ENCODE measurements around the gene RIMBP3B. TPM values are rescaled to one million over a fixed set of nuclear protein-coding genes. Genes with fewer than 3 reads are reported as not detected.
"Not testable (repeated sequence)": the region's sequence is repeated elsewhere in the genome, so short reads cannot be mapped to it uniquely, and the experiment has no call there.

The RIMBP3B gene
- total and polyA plus RNA-seq, 2 donors (not counting 3 experiments of a cell fraction or from before 2014, with no cell fraction given) = not detected

GRCh38 chr22:21417227-21417746 lies 33.7 kb downstream of the RIMBP3B start, which contains the start of gene HIC2:
HIC2 (plus strand) TSS chr22:21417371; CDS start chr22:21442832, 25,461 bp downstream.
- H3K79me2 ChIP-seq (ENCODE audit: control insufficient read depth, insufficient read depth, low read length); H3K9me1 ChIP-seq (replicated peaks; ENCODE audit: control insufficient read depth, extremely low read depth, insufficient read depth, low read length); H4K20me1 ChIP-seq (replicated peaks; ENCODE audit: control insufficient read depth, extremely low read depth, insufficient read depth, low read length); intact Hi-C loops (cut with micrococcal nuclease); H3K27ac ChIP-seq (ENCODE audit: insufficient read depth, low read depth, low read length); H3K9me3 ChIP-seq (replicated peaks; ENCODE audit: control insufficient read depth, insufficient read depth, low read length); FAIRE-seq; DNase-seq (ENCODE audit: low read depth, low spot score); CTCF ChIA-PET; H3K27me3 ChIP-seq (ENCODE audit: control insufficient read depth in 2 of 2, insufficient read depth in 2 of 2, low read length in 2 of 2); POLR2A ChIA-PET; H3K4me2 ChIP-seq (ENCODE audit: insufficient read depth, low read length); dilution Hi-C loops (cut with MboI; ENCODE audit: extremely low pct_ligation_motif_present, low sequenced_read_pairs); H3K36me3 ChIP-seq (ENCODE audit: control insufficient read depth in 2 of 2, extremely low read depth in 1 of 2, insufficient read depth in 2 of 2, low read length in 2 of 2); H2AFZ ChIP-seq (ENCODE audit: low read depth, low read length); H3K4me1 ChIP-seq (ENCODE audit: control insufficient read depth, extremely low read depth, insufficient read depth, low read length); BruUV-seq (replicated peaks): not testable (repeated sequence)
- peak within 1 kb of the TSS in 1 of 3 experiments; percentile 33 for H3K4me3 ChIP-seq (replicated peaks in 1 of 3; ENCODE audit: insufficient read depth in 1 of 3, low read depth in 1 of 3, low read length in 3 of 3)
- H3K9ac ChIP-seq (replicated peaks; ENCODE audit: extremely low read depth, insufficient read depth, low read length) = peak within 1 kb of the TSS; percentile 16

GRCh38 chr22:21417853-21418252 lies 34.3 kb downstream of the RIMBP3B start:
- H3K9ac ChIP-seq (replicated peaks; ENCODE audit: extremely low read depth, insufficient read depth, low read length) = peak overlapping the region; percentile 16
- H3K79me2 ChIP-seq (ENCODE audit: control insufficient read depth, insufficient read depth, low read length); H3K27ac ChIP-seq (ENCODE audit: insufficient read depth, low read depth, low read length); H2AFZ ChIP-seq (ENCODE audit: low read depth, low read length); POLR2A ChIA-PET; H3K4me1 ChIP-seq (ENCODE audit: control insufficient read depth, extremely low read depth, insufficient read depth, low read length); H4K20me1 ChIP-seq (replicated peaks; ENCODE audit: control insufficient read depth, extremely low read depth, insufficient read depth, low read length); H3K4me2 ChIP-seq (ENCODE audit: insufficient read depth, low read length); H3K9me3 ChIP-seq (replicated peaks; ENCODE audit: control insufficient read depth, insufficient read depth, low read length); dilution Hi-C loops (cut with MboI; ENCODE audit: extremely low pct_ligation_motif_present, low sequenced_read_pairs); H3K9me1 ChIP-seq (replicated peaks; ENCODE audit: control insufficient read depth, extremely low read depth, insufficient read depth, low read length); H3K27me3 ChIP-seq (ENCODE audit: control insufficient read depth in 2 of 2, insufficient read depth in 2 of 2, low read length in 2 of 2); BruUV-seq (replicated peaks); H3K36me3 ChIP-seq (ENCODE audit: control insufficient read depth in 2 of 2, extremely low read depth in 1 of 2, insufficient read depth in 2 of 2, low read length in 2 of 2); DNase-seq (ENCODE audit: low read depth, low spot score); CTCF ChIA-PET; intact Hi-C loops (cut with micrococcal nuclease): not testable (repeated sequence)
- H3K4me3 ChIP-seq (replicated peaks in 1 of 3; ENCODE audit: insufficient read depth in 1 of 3, low read depth in 1 of 3, low read length in 3 of 3) = peak overlapping the region in 1 of 3 experiments; percentile 33
- peak; percentile 59 for FAIRE-seq

GRCh38 chr22:21418974-21419638 lies 35.6 kb downstream of the RIMBP3B start:
- H3K9ac ChIP-seq (replicated peaks; ENCODE audit: extremely low read depth, insufficient read depth, low read length); FAIRE-seq; H3K4me3 ChIP-seq (replicated peaks in 1 of 3; ENCODE audit: insufficient read depth in 1 of 3, low read depth in 1 of 3, low read length in 3 of 3); CTCF ChIA-PET; H3K9me3 ChIP-seq (replicated peaks; ENCODE audit: control insufficient read depth, insufficient read depth, low read length); H4K20me1 ChIP-seq (replicated peaks; ENCODE audit: control insufficient read depth, extremely low read depth, insufficient read depth, low read length); H3K9me1 ChIP-seq (replicated peaks; ENCODE audit: control insufficient read depth, extremely low read depth, insufficient read depth, low read length); H2AFZ ChIP-seq (ENCODE audit: low read depth, low read length); H3K27ac ChIP-seq (ENCODE audit: insufficient read depth, low read depth, low read length); H3K4me2 ChIP-seq (ENCODE audit: insufficient read depth, low read length); POLR2A ChIA-PET; intact Hi-C loops (cut with micrococcal nuclease); dilution Hi-C loops (cut with MboI; ENCODE audit: extremely low pct_ligation_motif_present, low sequenced_read_pairs); H3K79me2 ChIP-seq (ENCODE audit: control insufficient read depth, insufficient read depth, low read length); H3K4me1 ChIP-seq (ENCODE audit: control insufficient read depth, extremely low read depth, insufficient read depth, low read length); BruUV-seq (replicated peaks); DNase-seq (ENCODE audit: low read depth, low spot score); H3K36me3 ChIP-seq (ENCODE audit: control insufficient read depth in 2 of 2, extremely low read depth in 1 of 2, insufficient read depth in 2 of 2, low read length in 2 of 2); H3K27me3 ChIP-seq (ENCODE audit: control insufficient read depth in 2 of 2, insufficient read depth in 2 of 2, low read length in 2 of 2): not testable (repeated sequence)

- POLR2A ChIA-PET; FAIRE-seq; H3K4me1 ChIP-seq (ENCODE audit: control insufficient read depth, extremely low read depth, insufficient read depth, low read length); dilution Hi-C loops (cut with MboI; ENCODE audit: extremely low pct_ligation_motif_present, low sequenced_read_pairs); CTCF ChIA-PET; H3K9me3 ChIP-seq (replicated peaks; ENCODE audit: control insufficient read depth, insufficient read depth, low read length); H3K9me1 ChIP-seq (replicated peaks; ENCODE audit: control insufficient read depth, extremely low read depth, insufficient read depth, low read length); H3K4me2 ChIP-seq (ENCODE audit: insufficient read depth, low read length); BruUV-seq (replicated peaks); DNase-seq (ENCODE audit: low read depth, low spot score); H3K79me2 ChIP-seq (ENCODE audit: control insufficient read depth, insufficient read depth, low read length); H3K36me3 ChIP-seq (ENCODE audit: control insufficient read depth in 2 of 2, extremely low read depth in 1 of 2, insufficient read depth in 2 of 2, low read length in 2 of 2); H4K20me1 ChIP-seq (replicated peaks; ENCODE audit: control insufficient read depth, extremely low read depth, insufficient read depth, low read length); intact Hi-C loops (cut with micrococcal nuclease); H3K9ac ChIP-seq (replicated peaks; ENCODE audit: extremely low read depth, insufficient read depth, low read length); H3K27me3 ChIP-seq (ENCODE audit: control insufficient read depth in 2 of 2, insufficient read depth in 2 of 2, low read length in 2 of 2); H2AFZ ChIP-seq (ENCODE audit: low read depth, low read length); H3K4me3 ChIP-seq (replicated peaks in 1 of 3; ENCODE audit: insufficient read depth in 1 of 3, low read depth in 1 of 3, low read length in 3 of 3); H3K27ac ChIP-seq (ENCODE audit: insufficient read depth, low read depth, low read length): not testable (repeated sequence)
Observed at GRCh38 chr22:21420180-21420763, 36.7 kb downstream of the RIMBP3B start.

Measured in endothelial cell of umbilical vein (primary cell).